Neural progenitor cell (in vitro differentiated cells): ENCODE results near the gene SDHA. TPM values are rescaled to one million over a fixed set of nuclear protein-coding genes. Genes with fewer than 3 reads are reported as not detected.
A peak's percentile ranks its signal among the peaks of the same experiment; 100 is the strongest.
"Not testable (repeated sequence)": the region's sequence is repeated elsewhere in the genome, so short reads cannot be mapped to it uniquely, and the experiment has no call there.

Source experiments
- DNase-seq: peaks from one replicate; pipeline ENCODE4 v3.0.0-alpha.2; 2016; ENCODE audit warnings: low spot score
- H2AFZ ChIP-seq: fragments of 200-600 bp; sonication (generic); replicated peaks from 2 replicates; pipeline ENCODE4 v1.6.1; 2016; ENCODE audit warnings: antibody characterized with exemption
- H3F3A ChIP-seq: fragments of 200-600 bp; sonication (generic); 2 replicates; pipeline ENCODE4 v1.6.1; 2016; ENCODE audit warnings: antibody characterized with exemption, low read depth
- H3K27ac ChIP-seq: fragments of 200-600 bp; sonication (generic); 2 replicates; pipeline ENCODE4 v1.5.1; 2016; ENCODE audit warnings: mild to moderate bottlenecking
- H3K27me3 ChIP-seq: fragments of 200-600 bp; sonication (generic); 2 replicates; pipeline ENCODE4 v1.6.1; 2016; ENCODE audit warnings: mild to moderate bottlenecking, moderate library complexity
- H3K36me3 ChIP-seq: fragments of 200-600 bp; sonication (generic); 2 replicates; pipeline ENCODE4 v1.5.1; 2016
- H3K4me1 ChIP-seq: fragments of 200-600 bp; sonication (generic); 2 replicates; pipeline ENCODE4 v1.6.1; 2016; ENCODE audit warnings: mixed run types
- H3K4me2 ChIP-seq: fragments of 200-600 bp; sonication (generic); 2 replicates; pipeline ENCODE4 v1.6.1; 2016
- H3K4me3 ChIP-seq: fragments of 200-600 bp; sonication (generic); 2 replicates; pipeline ENCODE4 v1.5.1; 2016
- H3K79me2 ChIP-seq: fragments of 200-600 bp; sonication (generic); 2 replicates; pipeline ENCODE4 v1.6.1; 2016; ENCODE audit warnings: low read depth
- H3K9ac ChIP-seq: fragments of 200-600 bp; sonication (generic); 2 replicates; pipeline ENCODE4 v1.6.1; 2016
- H3K9me3 ChIP-seq: fragments of 200-600 bp; sonication (generic); 2 replicates; pipeline ENCODE4 v1.5.1; 2016; ENCODE audit warnings: low read depth
- H4K20me1 ChIP-seq: fragments of 200-600 bp; sonication (generic); 2 replicates; pipeline ENCODE4 v1.6.1; 2016; ENCODE audit warnings: low read depth
- H3K27ac Mint-ChIP-seq: 3 replicates; pipeline ENCODE4 v1.8.0; 2021; ENCODE audit warnings: mixed read lengths
- H3K27me3 Mint-ChIP-seq: 2 replicates; pipeline ENCODE4 v1.8.0; 2022; ENCODE audit warnings: low read depth, mild to moderate bottlenecking, inconsistent platforms, moderate library complexity, mixed read lengths; ENCODE audit not compliant: insufficient read depth
- H3K36me3 Mint-ChIP-seq: 3 replicates; pipeline ENCODE4 v1.8.0; 2021; ENCODE audit warnings: mixed read lengths
- H3K4me1 Mint-ChIP-seq: 3 replicates; pipeline ENCODE4 v1.8.0; 2021; ENCODE audit warnings: mixed read lengths
- H3K4me3 Mint-ChIP-seq: 3 replicates; pipeline ENCODE4 v1.8.0; 2021; ENCODE audit warnings: mild to moderate bottlenecking, moderate library complexity, mixed read lengths
- H3K9me3 Mint-ChIP-seq: 3 replicates; pipeline ENCODE4 v1.8.0; 2020; ENCODE audit warnings: mixed read lengths
- EZH2 ChIP-seq: fragments of 200-600 bp; sonication (generic); IDR thresholded peaks from 2 replicates; pipeline ENCODE4 v1.6.1; 2017; ENCODE audit warnings: antibody characterized with exemption, mild to moderate bottlenecking, moderate library complexity
- EZH2phosphoT487 ChIP-seq: fragments of 200-600 bp; sonication (generic); IDR thresholded peaks from 2 replicates; pipeline ENCODE4 v1.6.1; 2017; ENCODE audit warnings: antibody characterized with exemption
- total RNA-seq: library from RNA; depleted of rRNA; stranded (reverse); fragments of >200 nt; gene quantifications from 2 replicates; pipeline ENCODE4 v1.2.3, GENCODE V29; 2015; ENCODE audit warnings: low replicate concordance
- TF ChIP-seq, protein P1 (sequence below): fragments of 200-600 bp; sonication (generic); IDR thresholded peaks from 2 replicates; pipeline ENCODE4 v1.5.1; 2017; ENCODE audit warnings: antibody characterized with exemption, mild to moderate bottlenecking

The SDHA gene
- total RNA-seq, 1 donor from 2014 or later, result 47.1 TPM

GRCh38 chr5:196350-196749, 21.8 kb upstream of the SDHA start:
- Mint-ChIP-seq H3K4me1 (peaks cover 21% of the 10 kb centered on the region), H3K27ac (no peak overlapping the region), H3K36me3 (no peaks in the 10 kb centered on the region), H3K27me3 (no peaks in the 10 kb centered on the region), H3K9me3 (no peaks in the 10 kb centered on the region), H3K4me3 (no peak overlapping the region)
- peaks cover 21% of the 10 kb centered on the region for H4K20me1 ChIP-seq
- H3K27ac ChIP-seq, result no peak overlapping the region
- no peak overlapping the region for H2AFZ ChIP-seq
- no peak overlapping the region for H3K9ac ChIP-seq
- H3K27me3 ChIP-seq, result no peaks in the 10 kb centered on the region
- H3F3A ChIP-seq, result peaks cover 2% of the 10 kb centered on the region
- DNase-seq, result no peak
- no peak overlapping the region for H3K4me3 ChIP-seq
- TF ChIP-seq, protein P1, sequence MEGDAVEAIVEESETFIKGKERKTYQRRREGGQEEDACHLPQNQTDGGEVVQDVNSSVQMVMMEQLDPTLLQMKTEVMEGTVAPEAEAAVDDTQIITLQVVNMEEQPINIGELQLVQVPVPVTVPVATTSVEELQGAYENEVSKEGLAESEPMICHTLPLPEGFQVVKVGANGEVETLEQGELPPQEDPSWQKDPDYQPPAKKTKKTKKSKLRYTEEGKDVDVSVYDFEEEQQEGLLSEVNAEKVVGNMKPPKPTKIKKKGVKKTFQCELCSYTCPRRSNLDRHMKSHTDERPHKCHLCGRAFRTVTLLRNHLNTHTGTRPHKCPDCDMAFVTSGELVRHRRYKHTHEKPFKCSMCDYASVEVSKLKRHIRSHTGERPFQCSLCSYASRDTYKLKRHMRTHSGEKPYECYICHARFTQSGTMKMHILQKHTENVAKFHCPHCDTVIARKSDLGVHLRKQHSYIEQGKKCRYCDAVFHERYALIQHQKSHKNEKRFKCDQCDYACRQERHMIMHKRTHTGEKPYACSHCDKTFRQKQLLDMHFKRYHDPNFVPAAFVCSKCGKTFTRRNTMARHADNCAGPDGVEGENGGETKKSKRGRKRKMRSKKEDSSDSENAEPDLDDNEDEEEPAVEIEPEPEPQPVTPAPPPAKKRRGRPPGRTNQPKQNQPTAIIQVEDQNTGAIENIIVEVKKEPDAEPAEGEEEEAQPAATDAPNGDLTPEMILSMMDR, result no peak
- no peaks in the 10 kb centered on the region for H3K9me3 ChIP-seq
- H3K36me3 ChIP-seq, result no peaks in the 10 kb centered on the region
- peaks cover 5% of the 10 kb centered on the region for H3K79me2 ChIP-seq
- no peak overlapping the region for H3K4me2 ChIP-seq
- H3K4me1 ChIP-seq, result peaks cover 12% of the 10 kb centered on the region

GRCh38 chr5:197031-197430, 21.1 kb upstream of the SDHA start:
- H3K9ac ChIP-seq, H3K36me3 Mint-ChIP-seq, H3K27ac ChIP-seq, H2AFZ ChIP-seq, DNase-seq, H3K27me3 Mint-ChIP-seq, H3K4me3 ChIP-seq, H3K4me3 Mint-ChIP-seq, H3K27me3 ChIP-seq, H3K9me3 Mint-ChIP-seq, H3K4me2 ChIP-seq, H3K36me3 ChIP-seq, H3K9me3 ChIP-seq, H3F3A ChIP-seq: not testable (repeated sequence)
- Mint-ChIP-seq H3K27ac (peak overlapping the region; percentile 12), H3K4me1 (peaks cover 28% of the 10 kb centered on the region)
- peaks cover 19% of the 10 kb centered on the region for H3K4me1 ChIP-seq
- peaks cover 10% of the 10 kb centered on the region for H3K79me2 ChIP-seq
- peaks cover 28% of the 10 kb centered on the region for H4K20me1 ChIP-seq

- Histone ChIP-seq H3K27ac (no peak overlapping the region), H3K27me3 (no peaks in the 10 kb centered on the region), H3K4me2 (no peak overlapping the region), H3K9ac (no peak overlapping the region), H3K4me1 (peaks cover 19% of the 10 kb centered on the region), H2AFZ (no peak overlapping the region), H3K79me2 (peaks cover 10% of the 10 kb centered on the region), H4K20me1 (peaks cover 32% of the 10 kb centered on the region), H3K9me3 (no peaks in the 10 kb centered on the region), H3F3A (peaks cover 3% of the 10 kb centered on the region), H3K36me3 (no peaks in the 10 kb centered on the region), H3K4me3 (no peak overlapping the region)
- no peaks in the 10 kb centered on the region for H3K9me3 Mint-ChIP-seq
- H3K4me3 Mint-ChIP-seq, result no peak overlapping the region
- TF ChIP-seq EZH2 (no peak), EZH2phosphoT487 (no peak)
- TF ChIP-seq, protein P1, result no peak
- no peak overlapping the region for H3K27ac Mint-ChIP-seq
- no peak for DNase-seq
- H3K4me1 Mint-ChIP-seq, result peaks cover 33% of the 10 kb centered on the region
- peaks cover 2% of the 10 kb centered on the region for H3K36me3 Mint-ChIP-seq
- H3K27me3 Mint-ChIP-seq, result peaks cover 6% of the 10 kb centered on the region
Observed at GRCh38 chr5:197892-198489, 20.1 kb upstream of the SDHA start.

DNA sequence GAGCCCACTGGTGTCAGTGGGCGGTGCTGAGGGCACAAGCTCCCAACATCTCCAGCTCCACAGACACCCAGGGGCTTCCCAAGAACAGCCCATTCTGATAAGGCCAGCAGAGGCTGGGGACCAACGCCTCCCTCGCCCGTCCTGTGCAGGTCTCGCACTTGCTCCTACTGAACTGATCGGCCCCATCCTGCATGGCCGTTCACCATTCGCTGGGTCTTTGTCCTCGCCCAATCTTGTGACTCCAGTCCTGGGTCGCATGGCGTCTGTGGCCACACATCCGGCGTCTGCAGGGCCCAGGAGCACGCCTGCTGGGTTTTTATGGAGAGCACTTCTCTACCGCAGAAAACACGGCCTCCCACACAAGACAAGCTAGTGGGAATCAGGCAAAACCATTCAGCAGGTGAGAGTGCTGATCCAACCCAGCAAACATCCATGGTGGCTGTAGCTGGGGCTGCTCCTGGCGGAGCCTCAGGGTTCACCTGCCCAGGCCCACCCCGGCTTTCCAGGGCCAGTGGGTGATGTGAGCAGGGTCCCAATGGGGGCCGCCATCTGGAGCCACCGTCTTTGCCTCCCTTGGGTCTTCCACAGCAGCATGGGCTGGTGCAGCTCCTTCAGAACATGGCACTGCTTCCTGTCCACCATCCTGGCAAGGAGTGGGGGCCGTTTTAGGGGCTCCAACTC, 19.5 kb upstream of the SDHA start:
- Histone ChIP-seq H3F3A (peaks cover 3% of the 10 kb centered on the region), H4K20me1 (peaks cover 32% of the 10 kb centered on the region), H3K4me1 (peaks cover 19% of the 10 kb centered on the region), H2AFZ (no peak overlapping the region), H3K27me3 (no peaks in the 10 kb centered on the region), H3K79me2 (peaks cover 10% of the 10 kb centered on the region), H3K9ac (no peak overlapping the region), H3K9me3 (no peaks in the 10 kb centered on the region), H3K27ac (no peak overlapping the region), H3K4me3 (no peak overlapping the region), H3K4me2 (no peak overlapping the region), H3K36me3 (no peaks in the 10 kb centered on the region)
- TF ChIP-seq EZH2, result no peak
- TF ChIP-seq, protein P1, result no peak
- Mint-ChIP-seq H3K27ac (peak overlapping the region; percentile 42), H3K4me1 (peaks cover 33% of the 10 kb centered on the region), H3K4me3 (no peak overlapping the region), H3K36me3 (peaks cover 3% of the 10 kb centered on the region), H3K27me3 (peaks cover 9% of the 10 kb centered on the region), H3K9me3 (no peaks in the 10 kb centered on the region)
- DNase-seq, result no peak
